DND-41 (cell line): Measurements from ENCODE around the gene AMH.

ENCODE experiments used
- ATAC-seq: fragments of 200-7000 bp; cut with Tn5 transposase; 3 replicates; pipeline ENCODE4 v1.9.1; 2021; ENCODE audit warnings: low read depth; ENCODE audit not compliant: insufficient read depth
- DNase-seq: peaks from one replicate; pipeline ENCODE4 v3.0.0-alpha.2; 2020
- H2AFZ ChIP-seq: 2 replicates; pipeline ENCODE4 v1.6.0; 2012; ENCODE audit warnings: low read depth, low read length
- H3K27ac ChIP-seq: 2 replicates; pipeline ENCODE4 v1.5.1; 2012; ENCODE audit warnings: low read length, inconsistent platforms
- H3K27me3 ChIP-seq: fragments of 200-600 bp; sonication (generic); 2 replicates; pipeline ENCODE4 v1.6.0; 2012; ENCODE audit warnings: low read length, mild to moderate bottlenecking, inconsistent platforms; ENCODE audit not compliant: insufficient read depth, poor library complexity
- H3K36me3 ChIP-seq: 2 replicates; pipeline ENCODE4 v1.5.1; 2012; ENCODE audit warnings: low read length, inconsistent platforms; ENCODE audit not compliant: insufficient read depth
- H3K4me1 ChIP-seq: 2 replicates; pipeline ENCODE4 v1.5.1; 2012; ENCODE audit warnings: mild to moderate bottlenecking, low read length; ENCODE audit not compliant: insufficient read depth
- H3K4me2 ChIP-seq: 2 replicates; pipeline ENCODE4 v1.6.0; 2012; ENCODE audit warnings: mild to moderate bottlenecking, moderate library complexity, low read length, inconsistent platforms; ENCODE audit not compliant: insufficient read depth
- H3K4me3 ChIP-seq, 2 experiments: fragments of 200-600 bp in 1 of 2; shearing (Covaris generic) in 1 of 2; 2 replicates each; pipeline ENCODE4 v1.5.1; 2012 to 2016; ENCODE audit warnings: inconsistent platforms in 2 of 2, low read length in 2 of 2, mild to moderate bottlenecking in 2 of 2, low read depth in 1 of 2, moderate library complexity in 1 of 2
- H3K79me2 ChIP-seq: 2 replicates; pipeline ENCODE4 v1.6.0; 2012; ENCODE audit warnings: low read length, inconsistent platforms; ENCODE audit not compliant: insufficient read depth
- H3K9ac ChIP-seq: 2 replicates; pipeline ENCODE4 v1.6.0; 2012; ENCODE audit warnings: low read depth, mild to moderate bottlenecking, inconsistent platforms, low read length, moderate library complexity
- H3K9me3 ChIP-seq: 2 replicates; pipeline ENCODE4 v1.5.1; 2012; ENCODE audit warnings: low read length, moderate library complexity, mild to moderate bottlenecking, inconsistent platforms; ENCODE audit not compliant: insufficient read depth, severe bottlenecking
- H4K20me1 ChIP-seq: 2 replicates; pipeline ENCODE4 v1.6.0; 2012; ENCODE audit warnings: low read length; ENCODE audit not compliant: insufficient read depth
- CTCF ChIP-seq: IDR thresholded peaks from 2 replicates; pipeline ENCODE4 v1.5.1; 2012; ENCODE audit warnings: borderline replicate concordance, low read length, moderate library complexity, mild to moderate bottlenecking; ENCODE audit not compliant: poor library complexity, severe bottlenecking; ENCODE audit errors: extremely low read depth
- EZH2 ChIP-seq: IDR thresholded peaks from 3 replicates; pipeline ENCODE4 v1.6.1; 2012; ENCODE audit warnings: borderline replicate concordance, low read depth, mild to moderate bottlenecking, moderate library complexity, low read length, inconsistent platforms; ENCODE audit not compliant: severe bottlenecking

Gene AMH

GRCh38 chr19:2236314-2237050, 12.6 kb upstream of the AMH start, which contains the start of the genes PLEKHJ1 and SF3A2:
Gene PLEKHJ1 (minus strand): TSS chr19:2236329. CDS start chr19:2236248, 81 bp downstream.
Gene SF3A2 (plus strand): TSS chr19:2236824. CDS start chr19:2243419, 6,595 bp downstream.
- peak within 1 kb of the TSS; percentile 99 for H3K9ac ChIP-seq
- peaks cover 97% of the 10 kb centered on the region for H3K79me2 ChIP-seq
- H3K27ac ChIP-seq, result peak within 1 kb of the TSS; percentile 96
- H3K36me3 ChIP-seq, result peaks cover 65% of the 10 kb centered on the region
- H2AFZ ChIP-seq, result peak within 1 kb of the TSS; percentile 87
- H4K20me1 ChIP-seq, result peaks cover 73% of the 10 kb centered on the region
- TF ChIP-seq CTCF, result peak; percentile 100
- no peak for TF ChIP-seq EZH2
- H3K4me2 ChIP-seq, result peak within 1 kb of the TSS; percentile 82
- H3K9me3 ChIP-seq, result no peaks in the 10 kb centered on the region
- H3K4me1 ChIP-seq, result peaks cover 71% of the 10 kb centered on the region
- peak within 1 kb of the TSS; percentile 64 to 90 for H3K4me3 ChIP-seq
- no peaks in the 10 kb centered on the region for H3K27me3 ChIP-seq
- ATAC-seq, result peak; percentile 75
- DNase-seq, result peak; percentile 98

GRCh38 chr19:2237051-2237868, 11.9 kb upstream of the AMH start:
- ATAC-seq (no peak), DNase-seq (no peak)
- Histone ChIP-seq H3K4me3 (peak overlapping the region; percentile 64 to 90; a peak in 3 of 4 replicates), H3K27ac (peak overlapping the region; percentile 96), H3K9ac (peak overlapping the region; percentile 99), H3K36me3 (peaks cover 67% of the 10 kb centered on the region), H3K79me2 (peaks cover 98% of the 10 kb centered on the region), H2AFZ (peak overlapping the region; percentile 77), H4K20me1 (peaks cover 75% of the 10 kb centered on the region), H3K4me1 (peaks cover 77% of the 10 kb centered on the region), H3K27me3 (no peaks in the 10 kb centered on the region), H3K9me3 (no peaks in the 10 kb centered on the region), H3K4me2 (peak overlapping the region; percentile 82)
- TF ChIP-seq CTCF, result no peak
- no peak for TF ChIP-seq EZH2

- Histone ChIP-seq H3K4me1 (peaks cover 75% of the 10 kb centered on the region), H3K27me3 (no peaks in the 10 kb centered on the region), H3K27ac (peak overlapping the region; percentile 96), H4K20me1 (peaks cover 76% of the 10 kb centered on the region), H3K9me3 (no peaks in the 10 kb centered on the region), H2AFZ (no peak overlapping the region), H3K36me3 (peaks cover 67% of the 10 kb centered on the region), H3K79me2 (peaks cover 98% of the 10 kb centered on the region), H3K4me3 (peak overlapping the region; percentile 64 to 90; a peak in 3 of 4 replicates), H3K4me2 (peak overlapping the region; percentile 82), H3K9ac (peak overlapping the region; percentile 99)
- DNase-seq, result no peak
- no peak for TF ChIP-seq CTCF
- no peak for ATAC-seq
Measured at GRCh38 chr19:2237869-2238153, 11.3 kb upstream of the AMH start.
